ENCODE results near the gene LONRF3. TPM values are rescaled to one million over a fixed set of nuclear protein-coding genes. Genes with fewer than 3 reads are reported as not detected.

The LONRF3 gene
- total RNA-seq, 2 donors from 2014 or later: 3.5 to 8.1 TPM

- intact Hi-C loops (cut with DNase I): loop anchor here (5.0 kb wide), 2 partner anchors 58 to 162 kb away; no protein-coding TSS in a partner anchor
- Histone ChIP-seq H3K27ac (no peak overlapping the region), H3K27me3 (replicated peaks; ENCODE audit: insufficient read depth) (no peaks in the 10 kb centered on the region), H3K36me3 (no peaks in the 10 kb centered on the region), H3K9me3 (no peaks in the 10 kb centered on the region), H3K4me3 (no peak overlapping the region), H3K4me1 (replicated peaks) (no peaks in the 10 kb centered on the region)
- no peak for DNase-seq (ENCODE audit: low spot score)
- TF ChIP-seq POLR2AphosphoS5 (IDR thresholded peaks at IDR 0.05) (no peak), CTCF (IDR thresholded peaks at IDR 0.05) (no peak), POLR2A (IDR thresholded peaks at IDR 0.05) (no peak)
- WGBS: 93% methylated on average over 4 of the region's 4 CpGs
Measured at GRCh38 chrX:119009071-119009470, 34.7 kb downstream of the LONRF3 start.

- Histone ChIP-seq H3K4me3 (no peak overlapping the region), H3K27ac (no peak overlapping the region), H3K27me3 (replicated peaks; ENCODE audit: insufficient read depth) (no peaks in the 10 kb centered on the region), H3K9me3 (no peaks in the 10 kb centered on the region), H3K4me1 (replicated peaks) (no peaks in the 10 kb centered on the region), H3K36me3 (no peaks in the 10 kb centered on the region)
- 84% methylated on average over 5 of the region's 5 CpGs for WGBS
- no peak for TF ChIP-seq CTCF (IDR thresholded peaks at IDR 0.05)
- no peak for TF ChIP-seq POLR2A (IDR thresholded peaks at IDR 0.05)
- no peak for TF ChIP-seq POLR2AphosphoS5 (IDR thresholded peaks at IDR 0.05)
- intact Hi-C loops (cut with DNase I): no loop called here
- no peak for DNase-seq (ENCODE audit: low spot score)
Measured at GRCh38 chrX:119010491-119010890, 36.1 kb downstream of the LONRF3 start.

GRCh38 chrX:119013164-119013563 is 38.7 kb downstream of the LONRF3 start:
- H3K4me1 ChIP-seq (replicated peaks): no peaks in the 10 kb centered on the region
- no peak overlapping the region for H3K27ac ChIP-seq
- WGBS: 96% methylated on average over 3 of the region's 3 CpGs
- H3K27me3 ChIP-seq (replicated peaks; ENCODE audit: insufficient read depth): no peaks in the 10 kb centered on the region
- intact Hi-C loops (cut with DNase I): no loop called here
- no peak for DNase-seq (ENCODE audit: low spot score)
- H3K36me3 ChIP-seq: no peaks in the 10 kb centered on the region
- H3K9me3 ChIP-seq: no peaks in the 10 kb centered on the region
- H3K4me3 ChIP-seq: no peak overlapping the region
- TF ChIP-seq POLR2AphosphoS5 (IDR thresholded peaks at IDR 0.05) (no peak), CTCF (IDR thresholded peaks at IDR 0.05) (no peak), POLR2A (IDR thresholded peaks at IDR 0.05) (no peak)

GRCh38 chrX:119015407-119016237 is 41.2 kb downstream of the LONRF3 start:
- whole genome bisulfite sequencing: 24% methylated on average over 7 of the region's 7 CpGs
- peak; percentile 21 for DNase-seq (ENCODE audit: low spot score)
- no peaks in the 10 kb centered on the region for H3K36me3 ChIP-seq
- intact Hi-C loops (cut with DNase I): no loop called here
- H3K4me3 ChIP-seq: no peak overlapping the region
- no peaks in the 10 kb centered on the region for H3K9me3 ChIP-seq
- no peaks in the 10 kb centered on the region for H3K27me3 ChIP-seq (replicated peaks; ENCODE audit: insufficient read depth)
- H3K4me1 ChIP-seq (replicated peaks): no peaks in the 10 kb centered on the region
- no peak overlapping the region for H3K27ac ChIP-seq
- TF ChIP-seq CTCF (IDR thresholded peaks at IDR 0.05) (no peak), POLR2A (IDR thresholded peaks at IDR 0.05) (no peak), POLR2AphosphoS5 (IDR thresholded peaks at IDR 0.05) (peak; percentile 47)

GRCh38 chrX:119017077-119017476 is 42.7 kb downstream of the LONRF3 start:
- 100% methylated on average over 1 of the region's 1 CpG for WGBS

More at GRCh38 chrX:119017077-119017476, 42.7 kb downstream of the LONRF3 start:
- Histone ChIP-seq H3K36me3 (no peaks in the 10 kb centered on the region), H3K27me3 (replicated peaks; ENCODE audit: insufficient read depth) (no peaks in the 10 kb centered on the region), H3K9me3 (no peaks in the 10 kb centered on the region), H3K27ac (no peak overlapping the region), H3K4me1 (replicated peaks) (no peaks in the 10 kb centered on the region), H3K4me3 (no peak overlapping the region)
- TF ChIP-seq CTCF (IDR thresholded peaks at IDR 0.05) (no peak), POLR2AphosphoS5 (IDR thresholded peaks at IDR 0.05) (no peak), POLR2A (IDR thresholded peaks at IDR 0.05) (no peak)
- DNase-seq (ENCODE audit: low spot score): no peak
- intact Hi-C loops (cut with DNase I): no loop called here
